ENCODE results near the gene CFAP141.

Gene CFAP141

DNA sequence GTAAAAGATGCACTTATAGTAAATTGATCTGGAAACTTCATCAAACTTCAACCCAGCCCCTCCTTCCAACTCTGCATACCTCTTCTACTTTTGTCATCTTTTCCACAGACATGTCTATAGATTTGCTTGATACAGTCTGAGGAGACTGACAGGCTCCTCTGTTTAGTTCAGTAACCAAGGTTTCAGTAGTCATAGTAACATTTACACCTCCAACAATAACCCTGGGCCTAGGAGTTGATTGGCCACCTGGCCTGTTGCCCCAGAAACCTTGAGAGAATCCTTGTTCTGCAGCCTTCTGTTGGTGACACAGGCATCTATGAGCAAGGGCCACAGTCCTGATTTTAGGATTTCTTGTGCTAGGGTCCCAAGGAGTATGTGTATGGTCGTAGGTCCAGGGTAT is at the start of gene CFAP141:
TSS of gene CFAP141 (minus strand) at position 138 of the 400 bp plus-strand sequence. CDS start at position 112, 26 bp downstream.
- no peaks in the 10 kb centered on the region for H3K9me3 Mint-ChIP-seq
- H3K4me1 Mint-ChIP-seq, result no peaks in the 10 kb centered on the region
- H3K27me3 Mint-ChIP-seq (ENCODE audit: low read depth, poor library complexity), result no peaks in the 10 kb centered on the region
- H3K27ac Mint-ChIP-seq, result peak within 1 kb of the TSS; percentile 98
- TF ChIP-seq, protein P1, sequence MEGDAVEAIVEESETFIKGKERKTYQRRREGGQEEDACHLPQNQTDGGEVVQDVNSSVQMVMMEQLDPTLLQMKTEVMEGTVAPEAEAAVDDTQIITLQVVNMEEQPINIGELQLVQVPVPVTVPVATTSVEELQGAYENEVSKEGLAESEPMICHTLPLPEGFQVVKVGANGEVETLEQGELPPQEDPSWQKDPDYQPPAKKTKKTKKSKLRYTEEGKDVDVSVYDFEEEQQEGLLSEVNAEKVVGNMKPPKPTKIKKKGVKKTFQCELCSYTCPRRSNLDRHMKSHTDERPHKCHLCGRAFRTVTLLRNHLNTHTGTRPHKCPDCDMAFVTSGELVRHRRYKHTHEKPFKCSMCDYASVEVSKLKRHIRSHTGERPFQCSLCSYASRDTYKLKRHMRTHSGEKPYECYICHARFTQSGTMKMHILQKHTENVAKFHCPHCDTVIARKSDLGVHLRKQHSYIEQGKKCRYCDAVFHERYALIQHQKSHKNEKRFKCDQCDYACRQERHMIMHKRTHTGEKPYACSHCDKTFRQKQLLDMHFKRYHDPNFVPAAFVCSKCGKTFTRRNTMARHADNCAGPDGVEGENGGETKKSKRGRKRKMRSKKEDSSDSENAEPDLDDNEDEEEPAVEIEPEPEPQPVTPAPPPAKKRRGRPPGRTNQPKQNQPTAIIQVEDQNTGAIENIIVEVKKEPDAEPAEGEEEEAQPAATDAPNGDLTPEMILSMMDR (IDR thresholded peaks at IDR 0.05), result no peak
- H3K36me3 Mint-ChIP-seq (ENCODE audit: low read depth), result peaks cover 54% of the 10 kb centered on the region
- H3K4me3 Mint-ChIP-seq, result no peak within 1 kb of the TSS
- no peak for DNase-seq

DNA sequence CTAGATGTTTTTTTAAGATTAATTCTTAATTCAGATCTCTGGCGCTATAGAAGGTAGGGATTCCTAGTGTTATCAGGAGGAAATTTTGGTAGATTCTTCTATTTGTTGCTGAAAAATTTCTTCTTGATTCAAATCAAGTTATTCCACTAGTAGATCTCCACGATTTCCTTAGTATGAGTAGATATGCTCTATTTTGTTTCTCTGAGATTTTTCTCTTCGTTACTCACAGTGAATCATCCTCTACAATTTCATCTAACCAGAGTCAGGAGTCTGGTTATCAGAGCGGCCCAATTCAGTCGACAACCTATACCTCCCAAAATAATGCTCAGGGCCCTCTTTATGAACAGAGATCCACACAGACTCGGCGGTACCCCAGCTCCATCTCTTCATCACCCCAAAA is 47.5 kb upstream of the CFAP141 start:
- DNase-seq, result no peak
- TF ChIP-seq, protein P1 (IDR thresholded peaks at IDR 0.05), result no peak
- Mint-ChIP-seq H3K4me3 (no peak overlapping the region), H3K36me3 (ENCODE audit: low read depth) (peaks cover 80% of the 10 kb centered on the region), H3K27me3 (ENCODE audit: low read depth, poor library complexity) (no peaks in the 10 kb centered on the region), H3K27ac (no peak overlapping the region), H3K9me3 (no peaks in the 10 kb centered on the region), H3K4me1 (no peaks in the 10 kb centered on the region)

DNA sequence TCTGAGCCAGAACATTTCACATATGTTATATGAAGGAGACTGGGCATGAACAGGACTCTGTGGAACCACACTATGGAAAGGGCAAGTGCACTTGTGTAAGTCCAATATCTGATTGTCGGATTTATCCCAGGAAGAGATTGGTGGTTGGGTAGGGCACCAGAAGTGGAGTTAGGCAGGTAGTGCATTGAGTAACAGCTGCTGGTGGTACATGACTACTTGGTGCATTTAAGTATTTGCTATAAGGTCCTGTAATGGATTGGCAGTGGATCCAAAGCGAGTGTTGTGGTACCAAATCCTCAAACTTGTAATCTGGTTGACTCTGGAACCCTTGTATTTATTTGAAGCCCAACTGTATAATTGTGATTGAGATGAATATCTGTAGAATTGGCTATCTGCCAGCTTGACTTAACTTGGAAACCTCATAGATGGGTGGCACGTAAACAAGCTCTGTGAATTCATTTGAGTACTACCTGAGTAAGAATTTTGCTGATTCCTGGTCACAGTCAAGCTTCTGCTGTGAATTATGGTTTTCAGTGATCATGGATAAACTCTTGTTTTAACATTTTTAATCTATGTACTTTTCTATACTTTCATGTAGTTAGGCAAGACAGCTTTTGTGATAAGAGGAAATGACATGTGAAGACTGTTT is 35.7 kb upstream of the CFAP141 start:
- Mint-ChIP-seq H3K4me1 (no peaks in the 10 kb centered on the region), H3K9me3 (no peaks in the 10 kb centered on the region), H3K4me3 (no peak overlapping the region), H3K27me3 (ENCODE audit: low read depth, poor library complexity) (no peaks in the 10 kb centered on the region), H3K36me3 (ENCODE audit: low read depth) (peaks cover 82% of the 10 kb centered on the region), H3K27ac (peak overlapping the region; percentile 30)
- TF ChIP-seq, protein P1 (IDR thresholded peaks at IDR 0.05), result no peak
- DNase-seq, result no peak

DNA sequence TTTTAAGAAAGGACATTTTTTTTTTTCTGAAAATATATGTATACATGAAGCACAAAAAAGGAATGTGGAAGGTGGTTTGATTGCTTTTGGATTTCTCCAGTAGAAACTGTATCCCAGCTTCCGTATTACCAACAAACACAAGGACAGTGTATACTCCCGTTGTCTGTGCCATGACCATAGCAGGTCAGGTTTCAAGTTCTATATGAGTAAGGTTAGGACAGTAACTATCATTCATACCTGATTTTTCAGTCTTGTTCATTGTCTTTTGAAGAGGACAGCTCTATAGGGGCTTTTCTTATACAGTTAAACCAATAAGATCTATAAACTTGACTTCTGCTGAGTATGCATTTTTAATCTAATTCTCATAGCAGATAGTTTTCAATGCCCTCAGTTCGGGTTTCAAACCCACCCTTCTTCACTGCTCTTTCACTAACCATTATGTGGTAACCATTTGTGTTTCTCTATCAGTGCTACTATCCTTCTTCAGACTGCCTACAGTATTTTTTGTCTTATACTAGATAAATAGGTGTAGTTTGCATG is 34.2 kb upstream of the CFAP141 start:
- Mint-ChIP-seq H3K27ac (no peak overlapping the region), H3K27me3 (ENCODE audit: low read depth, poor library complexity) (no peaks in the 10 kb centered on the region), H3K9me3 (no peaks in the 10 kb centered on the region), H3K36me3 (ENCODE audit: low read depth) (peaks cover 84% of the 10 kb centered on the region), H3K4me3 (no peak overlapping the region), H3K4me1 (no peaks in the 10 kb centered on the region)
- TF ChIP-seq, protein P1 (IDR thresholded peaks at IDR 0.05), result no peak
- no peak for DNase-seq

DNA sequence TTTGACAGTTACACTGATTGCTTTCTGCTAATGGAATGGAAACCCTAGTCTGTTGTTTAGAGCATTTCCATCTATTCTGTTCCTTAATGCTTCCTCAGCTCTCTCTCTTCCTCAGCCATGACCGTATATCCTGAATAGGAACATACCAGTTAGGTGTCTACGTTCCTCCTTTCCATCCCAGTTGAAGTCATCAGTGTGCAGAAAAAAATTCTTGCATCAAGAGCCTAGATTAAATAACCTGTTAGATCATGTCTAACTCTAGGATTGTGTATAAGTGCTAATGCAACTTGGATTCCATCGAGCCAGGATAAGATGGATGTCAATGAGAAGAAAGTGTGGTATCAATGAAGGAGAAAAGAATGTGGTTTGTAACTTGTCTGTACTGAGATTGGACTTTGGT is 33.4 kb upstream of the CFAP141 start:
- DNase-seq, result no peak
- Mint-ChIP-seq H3K9me3 (no peaks in the 10 kb centered on the region), H3K4me1 (no peaks in the 10 kb centered on the region), H3K27me3 (ENCODE audit: low read depth, poor library complexity) (no peaks in the 10 kb centered on the region), H3K36me3 (ENCODE audit: low read depth) (peaks cover 83% of the 10 kb centered on the region), H3K27ac (no peak overlapping the region), H3K4me3 (no peak overlapping the region)
- TF ChIP-seq, protein P1 (IDR thresholded peaks at IDR 0.05), result no peak

All from nephron progenitor cell (in vitro differentiated cells).